ENCODE data around the gene MED22.

MED22 gene

DNA sequence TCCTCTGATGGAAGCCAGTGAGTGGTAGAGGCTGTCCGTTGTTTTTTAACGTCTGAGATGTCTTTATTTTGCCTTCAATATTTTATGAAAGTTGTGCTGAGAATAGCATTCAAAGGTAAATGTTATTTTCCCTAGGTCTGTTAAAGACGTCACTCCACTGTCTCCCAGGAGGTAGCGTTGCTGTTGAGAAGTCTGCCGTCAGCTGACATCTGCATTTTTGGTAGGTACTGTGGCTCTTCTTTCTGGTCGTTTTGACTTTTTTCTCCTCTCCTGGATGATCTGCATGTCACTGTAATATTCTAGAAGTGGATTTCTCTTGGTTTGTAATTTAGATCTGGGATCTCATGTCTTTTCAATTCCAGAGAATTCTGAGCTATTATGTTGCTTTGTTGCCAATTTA lies 38.3 kb downstream of the MED22 start:
- TF ChIP-seq, protein P1, sequence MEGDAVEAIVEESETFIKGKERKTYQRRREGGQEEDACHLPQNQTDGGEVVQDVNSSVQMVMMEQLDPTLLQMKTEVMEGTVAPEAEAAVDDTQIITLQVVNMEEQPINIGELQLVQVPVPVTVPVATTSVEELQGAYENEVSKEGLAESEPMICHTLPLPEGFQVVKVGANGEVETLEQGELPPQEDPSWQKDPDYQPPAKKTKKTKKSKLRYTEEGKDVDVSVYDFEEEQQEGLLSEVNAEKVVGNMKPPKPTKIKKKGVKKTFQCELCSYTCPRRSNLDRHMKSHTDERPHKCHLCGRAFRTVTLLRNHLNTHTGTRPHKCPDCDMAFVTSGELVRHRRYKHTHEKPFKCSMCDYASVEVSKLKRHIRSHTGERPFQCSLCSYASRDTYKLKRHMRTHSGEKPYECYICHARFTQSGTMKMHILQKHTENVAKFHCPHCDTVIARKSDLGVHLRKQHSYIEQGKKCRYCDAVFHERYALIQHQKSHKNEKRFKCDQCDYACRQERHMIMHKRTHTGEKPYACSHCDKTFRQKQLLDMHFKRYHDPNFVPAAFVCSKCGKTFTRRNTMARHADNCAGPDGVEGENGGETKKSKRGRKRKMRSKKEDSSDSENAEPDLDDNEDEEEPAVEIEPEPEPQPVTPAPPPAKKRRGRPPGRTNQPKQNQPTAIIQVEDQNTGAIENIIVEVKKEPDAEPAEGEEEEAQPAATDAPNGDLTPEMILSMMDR (IDR thresholded peaks at IDR 0.05): no peak

DNA sequence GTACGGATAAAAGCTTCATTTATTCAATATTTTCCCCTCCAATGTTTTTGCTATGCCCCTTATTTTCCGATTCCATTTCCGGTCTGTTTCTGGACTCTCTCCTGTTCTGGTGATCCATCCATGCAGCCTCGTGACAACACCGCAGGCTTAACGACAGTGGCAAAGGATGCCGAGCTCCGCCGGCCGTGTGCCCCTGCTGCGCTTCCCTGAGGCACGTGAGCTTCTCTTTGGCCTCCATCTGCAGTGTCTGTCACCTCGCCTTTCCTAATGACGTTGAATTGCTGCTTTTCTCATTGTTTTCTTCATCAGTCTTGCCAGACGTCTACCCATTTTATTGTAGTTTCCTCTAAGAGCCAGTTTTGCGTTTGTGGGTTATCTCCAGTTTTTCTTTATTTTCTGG lies 40.6 kb downstream of the MED22 start:
- TF ChIP-seq, protein P1 (IDR thresholded peaks at IDR 0.05): no peak

DNA sequence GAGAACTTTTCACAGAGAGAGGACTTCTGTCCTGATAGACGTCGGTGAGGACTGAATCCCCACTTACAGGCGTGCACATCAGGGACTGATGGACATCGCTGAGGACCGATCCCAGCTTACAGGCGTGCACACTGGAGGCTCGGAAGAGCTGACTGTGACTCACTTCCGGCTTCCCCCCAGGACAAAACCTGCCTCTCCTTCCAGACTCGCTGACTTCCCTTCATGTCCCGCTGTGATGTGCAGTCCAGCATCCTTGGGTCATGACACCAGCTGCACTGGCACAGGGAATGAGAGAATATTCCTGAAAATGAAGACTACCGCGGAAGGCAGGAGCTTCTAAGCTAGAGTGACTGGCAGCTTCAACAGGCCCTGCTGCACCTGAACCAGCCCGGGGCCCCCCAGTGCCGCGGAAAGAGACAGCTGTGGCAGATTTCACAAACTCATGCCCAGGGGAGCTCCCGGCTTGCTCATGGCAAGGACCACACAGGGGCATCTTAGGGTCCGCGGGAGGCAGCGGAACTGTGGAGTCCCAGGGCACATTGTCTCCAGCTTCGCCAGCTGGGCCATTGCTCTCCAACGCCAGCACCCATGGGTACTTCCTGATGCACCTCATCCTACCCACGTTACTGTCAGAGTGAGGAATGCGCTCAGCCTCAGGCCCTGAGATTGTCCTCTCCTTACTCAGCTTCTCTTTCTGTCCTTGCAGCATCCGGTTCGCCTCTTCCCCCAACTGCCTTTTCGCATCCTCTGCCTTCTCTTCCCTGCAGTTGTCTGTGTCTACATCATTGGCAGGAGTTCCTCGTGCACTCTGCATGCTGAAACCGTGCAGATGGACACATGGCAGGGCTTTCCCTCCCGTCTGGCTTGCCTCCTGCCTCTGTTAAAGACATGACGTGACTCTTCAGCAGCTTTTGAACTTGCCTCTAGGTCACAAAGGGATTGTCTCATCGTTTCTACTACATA lies 41.4 kb downstream of the MED22 start:
- TF ChIP-seq, protein P1 (IDR thresholded peaks at IDR 0.05): no peak

DNA sequence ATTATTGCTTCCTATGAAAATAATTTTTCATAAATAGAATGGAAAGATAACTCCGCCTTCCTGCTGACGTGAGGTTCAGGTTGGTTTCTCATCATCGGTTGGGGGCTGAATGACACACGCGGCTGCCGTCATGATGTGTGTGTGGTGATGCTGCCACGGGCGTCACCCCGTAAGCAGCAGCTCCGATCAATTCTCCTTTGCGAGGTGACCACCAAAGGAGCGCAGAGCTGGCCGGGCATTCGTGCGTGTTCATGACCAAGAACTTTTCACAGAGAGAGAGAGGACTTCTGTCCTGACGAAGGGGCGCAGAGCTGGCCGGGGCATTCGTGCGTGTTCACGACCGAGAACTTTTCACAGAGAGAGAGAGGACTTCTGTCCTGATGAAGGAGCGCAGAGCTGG lies 42.2 kb downstream of the MED22 start:
- TF ChIP-seq, protein P1 (IDR thresholded peaks at IDR 0.05): no peak

DNA sequence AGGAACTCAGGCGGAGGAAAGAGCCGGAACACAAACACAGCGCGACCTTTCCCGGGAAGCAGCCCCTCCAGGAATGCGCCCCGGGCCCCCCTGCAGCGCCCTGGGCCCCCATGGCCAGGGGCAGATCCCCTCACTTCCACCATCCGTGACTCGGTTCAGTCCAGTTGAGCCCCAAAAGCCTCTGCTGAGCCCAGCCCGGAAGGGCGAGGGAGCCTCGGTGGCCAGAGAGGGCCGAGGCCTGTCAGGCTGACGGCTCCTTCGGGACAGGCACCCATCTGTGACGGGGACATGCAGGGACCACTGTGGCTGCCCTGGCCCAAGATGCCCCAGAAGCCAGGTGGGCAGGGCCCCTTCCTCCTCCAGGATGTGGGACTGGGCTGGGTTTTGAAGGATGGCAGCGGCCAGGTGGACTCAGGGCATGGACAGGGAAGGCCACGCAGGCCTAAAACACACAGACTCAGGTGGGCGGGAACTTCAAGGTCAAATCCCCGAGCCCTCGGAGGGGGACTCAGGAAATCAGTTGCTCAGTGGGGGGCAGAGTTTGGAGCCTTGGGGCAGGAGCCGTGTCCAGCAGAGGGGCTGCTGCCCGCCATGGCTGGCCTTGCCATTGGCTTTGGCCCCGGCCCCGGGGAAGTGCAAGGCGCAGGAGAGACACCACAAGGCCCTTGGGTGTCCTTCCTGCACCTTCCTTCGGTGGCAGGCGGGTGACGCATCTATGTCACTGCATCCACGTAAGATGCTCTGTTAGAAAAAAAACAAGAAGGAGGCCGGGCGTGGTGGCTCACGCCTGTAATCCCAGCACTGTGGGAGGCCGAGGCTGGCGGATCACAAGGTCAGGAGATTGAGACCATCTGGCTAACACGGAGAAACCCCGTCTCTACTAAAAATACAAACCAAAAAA lies 43.2 kb downstream of the MED22 start:
- TF ChIP-seq, protein P1 (IDR thresholded peaks at IDR 0.05): no peak

DNA sequence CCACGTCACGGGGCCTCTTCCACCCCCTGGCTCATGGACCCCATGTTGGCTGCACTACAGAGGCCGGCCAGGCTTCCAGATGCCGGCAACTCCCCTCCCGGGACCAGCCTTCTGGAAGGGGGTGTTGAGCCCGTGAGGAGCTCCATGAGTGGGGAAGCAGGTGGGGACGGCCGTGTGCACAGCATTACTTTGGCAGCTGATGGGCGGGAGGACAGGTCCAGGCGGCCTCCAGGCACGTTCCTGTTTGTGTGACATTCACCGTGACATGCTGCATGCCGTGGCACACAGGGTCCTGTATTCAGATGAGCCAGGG lies 43.8 kb downstream of the MED22 start:
- TF ChIP-seq, protein P1 (IDR thresholded peaks at IDR 0.05): no peak

DNA sequence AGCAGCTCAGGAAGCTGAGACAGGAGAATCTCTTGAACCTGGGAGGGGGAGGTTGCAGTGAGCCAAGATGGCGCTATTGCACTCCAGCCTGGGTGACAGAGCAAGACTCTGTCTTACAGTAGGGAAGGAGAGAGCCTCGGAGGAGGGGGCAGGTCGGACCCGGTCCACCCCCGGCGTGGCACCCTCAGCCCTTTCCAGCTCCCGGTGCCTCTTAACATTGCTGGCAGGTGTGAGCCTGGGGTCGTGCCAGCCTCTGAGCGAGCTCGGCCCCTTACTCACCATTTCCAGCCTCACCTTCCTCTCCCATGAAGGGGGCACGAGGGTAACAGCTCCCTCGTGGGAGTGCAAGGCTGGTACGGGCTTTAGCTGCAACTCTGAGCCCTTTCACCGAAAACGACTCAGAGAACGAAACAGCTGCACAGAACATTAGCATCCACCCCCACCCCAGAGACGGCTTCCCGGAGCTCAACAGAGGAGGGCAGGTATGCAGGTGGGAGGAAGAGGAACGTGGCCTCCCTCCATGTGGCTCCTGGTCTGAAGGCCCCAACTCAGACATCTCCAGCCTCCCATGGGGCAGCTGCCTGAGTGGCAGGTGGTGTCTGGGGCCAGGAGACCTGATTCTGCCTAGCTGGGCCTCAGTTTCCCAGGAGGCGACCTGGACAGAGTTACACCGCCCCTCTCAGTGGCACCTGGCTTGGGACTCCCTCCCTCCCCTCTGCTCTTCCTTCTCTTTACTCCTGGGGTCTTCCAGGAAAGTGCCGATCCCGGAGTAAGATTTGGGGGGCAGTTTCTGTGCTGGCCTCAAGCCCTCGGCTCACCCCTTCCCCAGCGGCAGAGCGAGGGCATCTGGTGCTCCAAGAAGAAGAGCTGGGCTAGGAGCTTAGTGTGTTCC lies 44.4 kb downstream of the MED22 start:
- TF ChIP-seq, protein P1 (IDR thresholded peaks at IDR 0.05): no peak

Data from LNCAP (cell line).